Transverse colon (tissue), 4 donors: ENCODE results near the gene FER. TPM values are rescaled to one million over a fixed set of nuclear protein-coding genes. Genes with fewer than 3 reads are reported as not detected.

ENCODE experiments used
- DNase-seq: peaks from one replicate; pipeline ENCODE4 v3.0.0-alpha.2; 2019
- H3K27ac ChIP-seq, 4 donors: fragments of 200-600 bp; sonication (generic); 2 replicates each; pipeline ENCODE4 v1.5.1; 2016 to 2018; ENCODE audit warnings: inconsistent platforms in 4 of 4
- H3K27me3 ChIP-seq: fragments of 200-600 bp; sonication (generic); 2 replicates; pipeline ENCODE4 v1.5.1; 2017; ENCODE audit warnings: inconsistent platforms
- H3K36me3 ChIP-seq, 4 donors: fragments of 200-600 bp; sonication (generic); 2 replicates each; pipeline ENCODE4 v1.5.1; 2017 to 2019; ENCODE audit warnings: inconsistent platforms in 4 of 4
- H3K4me1 ChIP-seq, 4 donors: fragments of 200-600 bp; sonication (generic); 2 replicates each; pipeline ENCODE4 v1.5.1; 2017 to 2020; ENCODE audit warnings: inconsistent platforms in 4 of 4
- H3K4me3 ChIP-seq, 4 donors: fragments of 200-600 bp; sonication (generic); 1 replicate in 1 of 4; 2 replicates in 3 of 4; pipeline versions ENCODE4 v1.5.1 to v1.6.1; 2017 to 2019; ENCODE audit warnings: inconsistent platforms in 4 of 4
- H3K9me3 ChIP-seq, 2 donors: fragments of 200-600 bp; sonication (generic); 2 replicates each; pipeline ENCODE4 v1.5.1; 2017 to 2019; ENCODE audit warnings: inconsistent platforms in 2 of 2
- CTCF ChIP-seq, 5 experiments: fragments of 200-600 bp in 3 of 5; fragments of 450-650 bp in 2 of 5; sonication (generic) in 3 of 5; IDR thresholded peaks; 1 replicate in 2 of 5; 2 replicates in 3 of 5; pipeline ENCODE4 v1.5.1; 2016 to 2017; ENCODE audit warnings: antibody characterized with exemption in 5 of 5, inconsistent platforms in 3 of 5, mild to moderate bottlenecking in 2 of 5, moderate library complexity in 1 of 5
- EP300 ChIP-seq: sonication (generic); formaldehyde crosslinking; IDR thresholded peaks from one replicate; pipeline ENCODE4 v1.6.1; 2017; ENCODE audit warnings: antibody characterized with exemption, low read depth
- POLR2A ChIP-seq: fragments of 450-650 bp; IDR thresholded peaks from one replicate; pipeline ENCODE4 v1.6.1; 2016; ENCODE audit warnings: antibody characterized with exemption, mild to moderate bottlenecking, moderate library complexity
- POLR2AphosphoS5 ChIP-seq, 3 donors: sonication (generic); formaldehyde crosslinking; IDR thresholded peaks; one replicate each; pipeline ENCODE4 v1.6.1; 2016; ENCODE audit warnings: antibody characterized with exemption in 3 of 3
- WGBS, 2 donors: methylation state at CpG; one replicate each; pipeline ENCODE4 v1.1.5; 2018; ENCODE audit warnings: low coverage in 1 of 2; 5-methylcytosine and 5-hydroxymethylcytosine counted together
- in situ Hi-C, 4 donors: fragments of 200-750 bp; cut with MboI; loops; one replicate each; pipeline versions ENCODE4 v1.15.0 to v1.15.1; 2017; ENCODE audit warnings: low sequenced_read_pairs in 3 of 4, low pct_ligation_motif_present in 1 of 4, low pct_unique_long_range_greater_than_20kb in 1 of 4
- intact Hi-C: fragments of 100-400 bp; cut with DNase I; formaldehyde crosslinking; loops from one replicate; pipeline ENCODE4 v1.15.1; 2023; ENCODE audit warnings: low total_unique reads
- total RNA-seq, 4 donors: library from RNA; depleted of rRNA; stranded (reverse); fragments of >200 nt; gene quantifications; one replicate each; pipeline ENCODE4 v1.1.0, GENCODE V29; 2016

Gene FER
- total RNA-seq, 4 donors from 2014 or later: 7.5 to 25.5 (median 13.1) TPM

GRCh38 chr5:109035436-109035835, 287.7 kb downstream of the FER start:
- H3K9me3 ChIP-seq: no peaks in the 10 kb centered on the region
- intact Hi-C loops (no loop called here), in situ Hi-C loops (no loop called here)
- no peak overlapping the region for H3K4me3 ChIP-seq
- H3K27ac ChIP-seq: no peak overlapping the region
- DNase-seq: no peak
- H3K36me3 ChIP-seq: no peaks in the 10 kb centered on the region
- H3K27me3 ChIP-seq: no peaks in the 10 kb centered on the region
- 86 to 92% methylated on average over 3 to 4 of the region's 4 CpGs for WGBS, 2 donors
- TF ChIP-seq POLR2AphosphoS5 (IDR thresholded peaks at IDR 0.05) (no peak), CTCF (IDR thresholded peaks at IDR 0.05) (no peak), POLR2A (no peak), EP300 (no peak)
- no peaks in the 10 kb centered on the region for H3K4me1 ChIP-seq

- H3K4me3 ChIP-seq: no peak overlapping the region
- no peak overlapping the region for H3K27ac ChIP-seq
- no peaks in the 10 kb centered on the region for H3K36me3 ChIP-seq
- TF ChIP-seq EP300: no peak
- no peak for TF ChIP-seq CTCF (IDR thresholded peaks at IDR 0.05)
- no peak for TF ChIP-seq POLR2A
- TF ChIP-seq POLR2AphosphoS5 (IDR thresholded peaks at IDR 0.05): no peak
- no peak for DNase-seq
- no peaks in the 10 kb centered on the region for H3K9me3 ChIP-seq
- 85 to 87% methylated on average over 2 of the region's 2 CpGs for whole genome bisulfite sequencing, 2 donors
- no peaks in the 10 kb centered on the region for H3K4me1 ChIP-seq
- in situ Hi-C loops: no loop called here
- intact Hi-C loops: no loop called here
- no peaks in the 10 kb centered on the region for H3K27me3 ChIP-seq
These were observed 290.6 kb downstream of the FER start for GRCh38 chr5:109038209-109038840.

- H3K27me3 ChIP-seq: no peaks in the 10 kb centered on the region
- TF ChIP-seq CTCF (IDR thresholded peaks at IDR 0.05) (no peak), POLR2A (no peak), POLR2AphosphoS5 (IDR thresholded peaks at IDR 0.05) (no peak)
- no peak for DNase-seq
- no peak overlapping the region for H3K27ac ChIP-seq
- H3K9me3 ChIP-seq: no peaks in the 10 kb centered on the region
- in situ Hi-C loops: no loop called here
- H3K4me3 ChIP-seq: no peak overlapping the region
- intact Hi-C loops: no loop called here
- H3K4me1 ChIP-seq: no peaks in the 10 kb centered on the region
- peaks cover 0 to under 1% (median 0%) of the 10 kb centered on the region in 4 donors for H3K36me3 ChIP-seq
- 45 to 52% methylated on average over 3 of the region's 3 CpGs for WGBS, 2 donors
These were observed 293.6 kb downstream of the FER start for GRCh38 chr5:109041317-109041716.

GRCh38 chr5:109045710-109046109, 298.0 kb downstream of the FER start:
- intact Hi-C loops: no loop called here
- peaks cover 0 to 5% (median 0%) of the 10 kb centered on the region in 4 donors for H3K36me3 ChIP-seq
- H3K4me1 ChIP-seq: no peaks in the 10 kb centered on the region
- no peaks in the 10 kb centered on the region for H3K9me3 ChIP-seq
- H3K4me3 ChIP-seq: no peak overlapping the region
- 73% methylated on average over 2 of the region's 2 CpGs for WGBS, 2 donors
- TF ChIP-seq POLR2AphosphoS5 (IDR thresholded peaks at IDR 0.05) (no peak), EP300 (no peak), CTCF (IDR thresholded peaks at IDR 0.05) (no peak), POLR2A (no peak)
- in situ Hi-C loops: no loop called here
- H3K27ac ChIP-seq: no peak overlapping the region
- H3K27me3 ChIP-seq: no peaks in the 10 kb centered on the region
- DNase-seq: no peak
